A673 (cell line): Measurements from ENCODE around the gene ZNF385B. TPM values are rescaled to one million over a fixed set of nuclear protein-coding genes. Genes with fewer than 3 reads are reported as not detected.

Experiments used
- BruUV-seq: library from RNA; stranded (reverse); fragments of 400-500 nt; replicated peaks from 2 replicates; lab custom pipeline; 2021; lab: Mats Ljungman, UMichigan
- CTCF ChIA-PET: fragments of 300-600 bp; sonication (Branson Sonifier 250); formaldehyde crosslinking; loops from one replicate; lab custom pipeline; 2022; ENCODE audit warnings: antibody characterized with exemption; lab: Charles Lee
- POLR2A ChIA-PET: fragments of 300-600 bp; sonication (Branson Sonifier 250); formaldehyde crosslinking; loops from one replicate; lab custom pipeline; 2022; ENCODE audit warnings: antibody characterized with exemption; ENCODE audit not compliant: low non-redundant PET; lab: Charles Lee
- DNase-seq: peaks from one replicate; pipeline ENCODE4 v3.0.0-alpha.2; 2015; ENCODE audit warnings: low spot score
- H3K27ac ChIP-seq: fragments of 200-600 bp; sonication (generic); 2 replicates; pipeline ENCODE4 v1.5.1; 2016; ENCODE audit warnings: mixed run types, low read depth, mild to moderate bottlenecking, mixed read lengths, antibody characterized with exemption, low read length; ENCODE audit not compliant: poor library complexity, severe bottlenecking
- H3K27me3 ChIP-seq: fragments of 200-600 bp; sonication (generic); replicated peaks from 2 replicates; pipeline ENCODE4 v1.6.1; 2017; ENCODE audit warnings: mixed run types, low read depth, mild to moderate bottlenecking, mixed read lengths, antibody characterized with exemption, low read length; ENCODE audit not compliant: insufficient read depth, poor library complexity
- H3K36me3 ChIP-seq: fragments of 200-600 bp; sonication (generic); 2 replicates; pipeline ENCODE4 v1.6.1; 2016; ENCODE audit warnings: mixed run types, mild to moderate bottlenecking, mixed read lengths, antibody characterized with exemption, low read length; ENCODE audit not compliant: insufficient read depth, poor library complexity, severe bottlenecking
- H3K4me1 ChIP-seq: fragments of 200-600 bp; sonication (generic); 2 replicates; pipeline ENCODE4 v1.6.1; 2017; ENCODE audit warnings: mixed run types, mild to moderate bottlenecking, mixed read lengths, antibody characterized with exemption, low read length; ENCODE audit not compliant: insufficient read depth, poor library complexity, severe bottlenecking
- H3K4me3 ChIP-seq: fragments of 200-600 bp; sonication (generic); 2 replicates; pipeline ENCODE4 v1.5.1; 2016; ENCODE audit warnings: low read depth, mixed run types, mild to moderate bottlenecking, mixed read lengths, low read length; ENCODE audit not compliant: poor library complexity, severe bottlenecking
- H3K9me3 ChIP-seq: fragments of 200-600 bp; sonication (generic); 2 replicates; pipeline ENCODE4 v1.6.1; 2016; ENCODE audit warnings: mixed run types, low read depth, mild to moderate bottlenecking, mixed read lengths, antibody characterized with exemption, low read length; ENCODE audit not compliant: poor library complexity, severe bottlenecking
- CTCF ChIP-seq: fragments of 300-800, 200-600 bp; sonication (generic); conservative IDR thresholded peaks from 2 replicates; pipeline ENCODE4 v1.5.1; 2017; ENCODE audit warnings: low read depth, mild to moderate bottlenecking, antibody characterized with exemption, low read length, moderate library complexity, mixed read lengths
- EZH2 ChIP-seq: fragments of 200-600 bp; sonication (generic); IDR thresholded peaks from 2 replicates; pipeline ENCODE4 v1.6.1; 2017; ENCODE audit warnings: borderline replicate concordance, low read depth, mild to moderate bottlenecking, mixed read lengths, antibody characterized with exemption, low read length; ENCODE audit not compliant: poor library complexity, severe bottlenecking
- intact Hi-C: fragments of 100-400 bp; cut with micrococcal nuclease; formaldehyde crosslinking; loops from one replicate; pipeline ENCODE4 v1.10.0; 2022; ENCODE audit not compliant: unreplicated experiment
- total RNA-seq: library from RNA; stranded (reverse); gene quantifications from 2 replicates; pipeline ENCODE4 v1.2.3, GENCODE V29; 2021

ZNF385B gene
- total RNA-seq, 1 experiment from 2014 or later = not detected

- DNase-seq = no peak
- TF ChIP-seq CTCF (no peak), EZH2 (no peak)
- POLR2A ChIA-PET = no interaction called here
- H3K27me3 ChIP-seq = no peaks in the 10 kb centered on the region
- no peak overlapping the region for H3K27ac ChIP-seq
- H3K36me3 ChIP-seq = no peaks in the 10 kb centered on the region
- CTCF ChIA-PET = interaction anchor here (0.6 kb wide), 1 partner anchor 608 kb away, joined by 4 read pairs; no protein-coding TSS in a partner anchor
- H3K9me3 ChIP-seq = no peaks in the 10 kb centered on the region
- H3K4me1 ChIP-seq = no peaks in the 10 kb centered on the region
- no TSS peak for BruUV-seq
- intact Hi-C loops = loop anchor here (10.0 kb wide), 1 partner anchor 653 kb away; no protein-coding TSS in a partner anchor
- H3K4me3 ChIP-seq = no peak overlapping the region
These were observed 414.0 kb downstream of the ZNF385B start for GRCh38 chr2:179447421-179447820.

GRCh38 chr2:179446476-179447141 lies 414.8 kb downstream of the ZNF385B start:
- DNase-seq = no peak
- Histone ChIP-seq H3K27ac (no peak overlapping the region), H3K27me3 (no peaks in the 10 kb centered on the region), H3K36me3 (no peaks in the 10 kb centered on the region), H3K4me1 (no peaks in the 10 kb centered on the region), H3K9me3 (no peaks in the 10 kb centered on the region), H3K4me3 (no peak overlapping the region)
- POLR2A ChIA-PET = no interaction called here
- CTCF ChIA-PET = no interaction called here
- TF ChIP-seq CTCF = no peak
- no peak for TF ChIP-seq EZH2
- intact Hi-C loops = loop anchor here (10.0 kb wide), 1 partner anchor 652 kb away; no protein-coding TSS in a partner anchor
- no TSS peak for BruUV-seq

GRCh38 chr2:179444056-179444455 lies 417.4 kb downstream of the ZNF385B start:
- no peak for DNase-seq
- Histone ChIP-seq H3K4me3 (no peak overlapping the region), H3K27ac (no peak overlapping the region), H3K4me1 (no peaks in the 10 kb centered on the region), H3K36me3 (no peaks in the 10 kb centered on the region), H3K27me3 (no peaks in the 10 kb centered on the region), H3K9me3 (no peaks in the 10 kb centered on the region)
- BruUV-seq = no TSS peak
- ChIA-PET CTCF (no interaction called here), POLR2A (no interaction called here)
- TF ChIP-seq EZH2 (no peak), CTCF (no peak)
- intact Hi-C loops = loop anchor here (10.0 kb wide), 1 partner anchor 649 kb away; no protein-coding TSS in a partner anchor
